Brain microvascular endothelial cell (primary cell): ENCODE measurements around the gene MUC5B.

Source experiments
- DNase-seq: peaks from one replicate; pipeline ENCODE4 v3.0.0-alpha.2; 2020
- H3K27ac ChIP-seq: fragments of 250-450 bp; sonication (Bioruptor Pico); 2 replicates; pipeline ENCODE4 v1.5.1; 2020; ENCODE audit warnings: mild to moderate bottlenecking, moderate library complexity
- H3K27me3 ChIP-seq: fragments of 250-450 bp; sonication (Bioruptor Pico); replicated peaks from 2 replicates; pipeline ENCODE4 v1.5.1; 2020; ENCODE audit warnings: mild to moderate bottlenecking
- H3K36me3 ChIP-seq: fragments of 250-450 bp; sonication (Bioruptor Pico); replicated peaks from 2 replicates; pipeline ENCODE4 v1.5.1; 2020; ENCODE audit warnings: mild to moderate bottlenecking
- H3K4me3 ChIP-seq: 2 replicates; pipeline ENCODE4 v1.5.1; 2011; ENCODE audit warnings: low read depth, mild to moderate bottlenecking, control low read depth, low read length, moderate library complexity
- CTCF ChIP-seq: IDR thresholded peaks from 2 replicates; pipeline ENCODE4 v1.5.1; 2011; ENCODE audit warnings: low read depth, mild to moderate bottlenecking, moderate library complexity, low read length, control low read depth, inconsistent platforms; ENCODE audit errors: missing control alignments
- in situ Hi-C: cut with HindIII; loops from 2 replicates; pipeline ENCODE4 v1.10.0; 2017; ENCODE audit warnings: low sequenced_read_pairs, low pct_ligation_motif_present

MUC5B gene

GRCh38 chr11:1192741-1193325 lies 30.0 kb upstream of the MUC5B start:
- Histone ChIP-seq H3K36me3 (no peaks in the 10 kb centered on the region), H3K4me3 (no peak overlapping the region), H3K27ac (no peak overlapping the region), H3K27me3 (no peaks in the 10 kb centered on the region)
- no peak for TF ChIP-seq CTCF
- DNase-seq: no peak
- in situ Hi-C loops: no loop called here

GRCh38 chr11:1193326-1194230 lies 29.3 kb upstream of the MUC5B start:
- Histone ChIP-seq H3K36me3 (no peaks in the 10 kb centered on the region), H3K27ac (no peak overlapping the region), H3K27me3 (no peaks in the 10 kb centered on the region), H3K4me3 (no peak overlapping the region)
- TF ChIP-seq CTCF: no peak
- in situ Hi-C loops: no loop called here
- no peak for DNase-seq

DNA sequence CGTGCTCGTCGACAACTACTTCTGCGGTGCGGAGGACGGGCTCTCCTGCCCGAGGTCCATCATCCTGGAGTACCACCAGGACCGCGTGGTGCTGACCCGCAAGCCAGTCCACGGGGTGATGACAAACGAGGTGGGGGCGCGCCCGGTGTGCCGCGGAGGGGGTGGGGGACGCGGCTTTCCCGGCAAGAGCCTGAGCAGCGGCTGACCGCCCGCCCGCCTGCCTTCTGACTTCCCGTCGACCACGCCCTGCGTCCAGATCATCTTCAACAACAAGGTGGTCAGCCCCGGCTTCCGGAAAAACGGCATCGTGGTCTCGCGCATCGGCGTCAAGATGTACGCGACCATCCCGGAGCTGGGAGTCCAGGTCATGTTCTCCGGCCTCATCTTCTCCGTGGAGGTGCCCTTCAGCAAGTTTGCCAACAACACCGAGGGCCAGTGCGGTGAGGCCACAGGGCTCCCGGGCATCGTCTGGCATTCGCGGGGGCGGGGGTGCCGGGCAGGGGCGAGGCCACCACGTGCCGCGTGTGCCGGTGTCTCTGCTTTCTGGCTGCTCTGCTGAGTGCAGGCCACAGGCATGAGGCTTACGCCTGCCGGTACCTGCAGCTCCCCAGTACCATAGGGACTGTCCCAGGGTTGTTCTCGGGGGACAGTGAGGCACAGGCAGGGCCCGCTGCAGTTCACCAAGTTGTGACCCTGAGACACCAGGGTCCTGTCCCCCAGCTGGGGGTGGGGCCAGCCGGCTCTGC lies 28.5 kb upstream of the MUC5B start:
- H3K27ac ChIP-seq: no peak overlapping the region
- no peak for TF ChIP-seq CTCF
- in situ Hi-C loops: no loop called here
- DNase-seq: no peak
- H3K27me3 ChIP-seq: no peaks in the 10 kb centered on the region
- H3K36me3 ChIP-seq: no peaks in the 10 kb centered on the region
- H3K4me3 ChIP-seq: no peak overlapping the region

DNA sequence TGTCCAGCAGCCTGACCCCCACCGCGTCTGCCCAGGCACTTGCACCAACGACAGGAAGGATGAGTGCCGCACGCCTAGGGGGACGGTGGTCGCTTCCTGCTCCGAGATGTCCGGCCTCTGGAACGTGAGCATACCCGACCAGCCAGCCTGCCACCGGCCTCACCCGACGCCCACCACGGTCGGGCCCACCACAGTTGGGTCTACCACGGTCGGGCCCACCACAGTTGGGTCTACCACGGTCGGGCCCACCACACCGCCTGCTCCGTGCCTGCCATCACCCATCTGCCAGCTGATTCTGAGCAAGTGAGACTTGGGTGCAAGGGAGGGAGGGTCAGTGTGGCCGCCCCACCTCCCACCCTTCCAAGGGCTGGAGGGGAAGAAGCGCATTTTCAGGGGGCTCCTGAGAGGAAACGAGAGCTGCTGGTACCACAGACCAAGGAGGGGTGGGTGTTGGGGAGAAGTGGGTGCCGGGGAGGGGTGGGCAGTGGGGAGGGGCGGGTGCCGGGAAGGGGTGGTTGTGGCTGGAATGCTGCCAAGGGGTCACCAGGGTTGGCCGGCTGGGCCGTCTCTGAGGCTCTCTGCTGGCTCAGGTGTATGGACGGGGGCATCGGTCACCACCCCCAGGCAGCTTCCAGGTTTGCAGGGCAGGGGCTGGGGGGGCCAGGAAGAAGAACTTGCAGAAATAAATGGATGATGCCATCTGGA lies 27.7 kb upstream of the MUC5B start:
- TF ChIP-seq CTCF: no peak
- Histone ChIP-seq H3K36me3 (no peaks in the 10 kb centered on the region), H3K4me3 (no peak overlapping the region), H3K27me3 (no peaks in the 10 kb centered on the region), H3K27ac (no peak overlapping the region)
- DNase-seq: no peak
- in situ Hi-C loops: no loop called here

GRCh38 chr11:1195682-1196515 lies 27.0 kb upstream of the MUC5B start:
- Histone ChIP-seq H3K27ac (no peak overlapping the region), H3K36me3 (no peaks in the 10 kb centered on the region), H3K4me3 (no peak overlapping the region), H3K27me3 (no peaks in the 10 kb centered on the region)
- no peak for DNase-seq
- in situ Hi-C loops: no loop called here
- TF ChIP-seq CTCF: no peak
